ENCODE data around the gene UMOD.

The UMOD gene

GRCh38 chr16:20380782-20381181 is 28.3 kb upstream of the UMOD start:
- Histone ChIP-seq H3K4me2 (ENCODE audit: low read length) (no peak overlapping the region), H2AFZ (ENCODE audit: low read depth, low read length) (no peak overlapping the region), H3K27me3 (ENCODE audit: low read depth, low read length) (peaks cover 20% of the 10 kb centered on the region), H3K36me3 (replicated peaks; ENCODE audit: low read depth, low read length) (no peaks in the 10 kb centered on the region), H3K9me3 (ENCODE audit: insufficient read depth, low read length) (no peaks in the 10 kb centered on the region), H3K27ac (ENCODE audit: low read length) (no peak overlapping the region), H3K4me3 (ENCODE audit: low read length) (no peak overlapping the region), H4K20me1 (ENCODE audit: insufficient read depth, low read length) (no peaks in the 10 kb centered on the region), H3K4me1 (ENCODE audit: low read length) (0 out of 2 replicates have a peak, but pooled peaks cover 5% of the 10 kb centered on the region), H3K79me2 (ENCODE audit: low read length) (no peaks in the 10 kb centered on the region), H3K9ac (ENCODE audit: low read length) (no peak overlapping the region)
- TF ChIP-seq CTCF (IDR thresholded peaks at IDR 0.05; ENCODE audit: low read depth, low read length) = no peak
- TF ChIP-seq EZH2phosphoT487 (IDR thresholded peaks at IDR 0.05; ENCODE audit: low read depth) = no peak

- Histone ChIP-seq H3K36me3 (replicated peaks; ENCODE audit: low read depth, low read length) (no peaks in the 10 kb centered on the region), H3K27me3 (ENCODE audit: low read depth, low read length) (peaks cover 44% of the 10 kb centered on the region), H3K79me2 (ENCODE audit: low read length) (no peaks in the 10 kb centered on the region), H3K9ac (ENCODE audit: low read length) (no peak overlapping the region), H3K27ac (ENCODE audit: low read length) (no peak overlapping the region), H3K9me3 (ENCODE audit: insufficient read depth, low read length) (no peaks in the 10 kb centered on the region), H2AFZ (ENCODE audit: low read depth, low read length) (no peak overlapping the region), H3K4me1 (ENCODE audit: low read length) (0 out of 2 replicates have a peak, but pooled peaks cover 3% of the 10 kb centered on the region), H3K4me2 (ENCODE audit: low read length) (no peak overlapping the region), H3K4me3 (ENCODE audit: low read length) (no peak overlapping the region), H4K20me1 (ENCODE audit: insufficient read depth, low read length) (no peaks in the 10 kb centered on the region)
- no peak for TF ChIP-seq EZH2phosphoT487 (IDR thresholded peaks at IDR 0.05; ENCODE audit: low read depth)
Observed at GRCh38 chr16:20377181-20377580, 24.7 kb upstream of the UMOD start.

- no peak overlapping the region for H3K27ac ChIP-seq (ENCODE audit: low read length)
- 0 out of 2 replicates have a peak, but pooled peaks cover 3% of the 10 kb centered on the region for H3K4me1 ChIP-seq (ENCODE audit: low read length)
- H3K4me2 ChIP-seq (ENCODE audit: low read length) = no peak overlapping the region
- H2AFZ ChIP-seq (ENCODE audit: low read depth, low read length) = no peak overlapping the region
- H4K20me1 ChIP-seq (ENCODE audit: insufficient read depth, low read length) = no peaks in the 10 kb centered on the region
- no peaks in the 10 kb centered on the region for H3K36me3 ChIP-seq (replicated peaks; ENCODE audit: low read depth, low read length)
- no peak overlapping the region for H3K9ac ChIP-seq (ENCODE audit: low read length)
- no peaks in the 10 kb centered on the region for H3K79me2 ChIP-seq (ENCODE audit: low read length)
- peaks cover 66% of the 10 kb centered on the region for H3K27me3 ChIP-seq (ENCODE audit: low read depth, low read length)
- no peak overlapping the region for H3K4me3 ChIP-seq (ENCODE audit: low read length)
- no peaks in the 10 kb centered on the region for H3K9me3 ChIP-seq (ENCODE audit: insufficient read depth, low read length)
- TF ChIP-seq EZH2phosphoT487 (IDR thresholded peaks at IDR 0.05; ENCODE audit: low read depth) (no peak), CTCF (IDR thresholded peaks at IDR 0.05; ENCODE audit: low read depth, low read length) (no peak)
Observed at GRCh38 chr16:20372701-20373100, 20.2 kb upstream of the UMOD start.

GRCh38 chr16:20369452-20370054 is 17.0 kb upstream of the UMOD start:
- Histone ChIP-seq H3K4me1 (ENCODE audit: low read length) (no peaks in the 10 kb centered on the region), H2AFZ (ENCODE audit: low read depth, low read length) (no peak overlapping the region)

More at GRCh38 chr16:20369452-20370054, 17.0 kb upstream of the UMOD start:
- Histone ChIP-seq H3K9me3 (ENCODE audit: insufficient read depth, low read length) (no peaks in the 10 kb centered on the region), H3K9ac (ENCODE audit: low read length) (no peak overlapping the region), H3K79me2 (ENCODE audit: low read length) (no peaks in the 10 kb centered on the region), H3K4me3 (ENCODE audit: low read length) (no peak overlapping the region), H3K27me3 (ENCODE audit: low read depth, low read length) (peaks cover 57% of the 10 kb centered on the region), H3K27ac (ENCODE audit: low read length) (no peak overlapping the region), H3K4me2 (ENCODE audit: low read length) (no peak overlapping the region), H4K20me1 (ENCODE audit: insufficient read depth, low read length) (no peaks in the 10 kb centered on the region), H3K36me3 (replicated peaks; ENCODE audit: low read depth, low read length) (no peaks in the 10 kb centered on the region)
- TF ChIP-seq CTCF (IDR thresholded peaks at IDR 0.05; ENCODE audit: low read depth, low read length) (no peak), EZH2phosphoT487 (IDR thresholded peaks at IDR 0.05; ENCODE audit: low read depth) (no peak)
